GM12801 (cell line): ENCODE data around the gene TLE4.

Source experiments
- TF ChIP-seq, protein P1 (sequence below): IDR thresholded peaks from one replicate; pipeline ENCODE4 v1.5.1; 2011; ENCODE audit warnings: control low read depth; ENCODE audit not compliant: insufficient read length; ENCODE audit errors: extremely low read depth

Gene TLE4

DNA sequence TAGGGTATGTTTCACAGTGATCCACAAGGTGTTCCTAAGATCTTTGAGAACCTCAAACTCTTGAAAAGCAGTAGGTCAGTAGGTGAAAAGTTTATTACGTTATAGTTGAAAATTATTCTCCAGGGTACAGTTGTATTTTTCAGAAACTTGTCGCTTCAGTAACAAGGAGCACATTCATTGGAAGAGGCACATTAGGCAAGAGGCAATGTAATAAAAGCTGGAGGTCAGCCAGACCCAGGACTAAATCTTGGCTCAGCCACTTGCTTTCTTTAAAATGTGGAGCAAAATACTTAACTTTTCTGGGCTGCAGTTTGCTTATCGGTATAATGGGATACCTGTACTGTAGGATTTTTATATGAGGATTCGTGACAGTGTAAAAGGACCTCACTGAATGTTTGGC, 45.6 kb downstream of the TLE4 start:
- TF ChIP-seq, protein P1, sequence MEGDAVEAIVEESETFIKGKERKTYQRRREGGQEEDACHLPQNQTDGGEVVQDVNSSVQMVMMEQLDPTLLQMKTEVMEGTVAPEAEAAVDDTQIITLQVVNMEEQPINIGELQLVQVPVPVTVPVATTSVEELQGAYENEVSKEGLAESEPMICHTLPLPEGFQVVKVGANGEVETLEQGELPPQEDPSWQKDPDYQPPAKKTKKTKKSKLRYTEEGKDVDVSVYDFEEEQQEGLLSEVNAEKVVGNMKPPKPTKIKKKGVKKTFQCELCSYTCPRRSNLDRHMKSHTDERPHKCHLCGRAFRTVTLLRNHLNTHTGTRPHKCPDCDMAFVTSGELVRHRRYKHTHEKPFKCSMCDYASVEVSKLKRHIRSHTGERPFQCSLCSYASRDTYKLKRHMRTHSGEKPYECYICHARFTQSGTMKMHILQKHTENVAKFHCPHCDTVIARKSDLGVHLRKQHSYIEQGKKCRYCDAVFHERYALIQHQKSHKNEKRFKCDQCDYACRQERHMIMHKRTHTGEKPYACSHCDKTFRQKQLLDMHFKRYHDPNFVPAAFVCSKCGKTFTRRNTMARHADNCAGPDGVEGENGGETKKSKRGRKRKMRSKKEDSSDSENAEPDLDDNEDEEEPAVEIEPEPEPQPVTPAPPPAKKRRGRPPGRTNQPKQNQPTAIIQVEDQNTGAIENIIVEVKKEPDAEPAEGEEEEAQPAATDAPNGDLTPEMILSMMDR = no peak

DNA sequence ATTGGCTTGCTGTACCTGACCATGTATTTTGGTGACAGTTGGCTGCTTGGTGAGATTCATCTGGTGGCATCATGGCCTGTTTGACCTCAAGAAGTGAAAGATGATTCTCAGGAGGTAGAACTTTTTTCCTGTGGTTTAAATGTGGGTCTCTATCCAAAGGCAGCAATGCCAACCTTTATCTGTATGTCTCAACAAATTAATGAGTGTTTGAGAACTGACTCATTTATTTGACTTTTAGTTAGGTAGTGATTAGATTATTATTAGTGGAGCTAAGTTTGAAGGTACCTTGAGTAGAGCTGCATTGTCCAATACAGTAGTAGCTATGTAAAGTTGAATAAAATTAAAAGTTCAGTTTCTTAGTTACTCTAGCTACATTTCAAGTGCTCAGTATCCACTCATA, 48.2 kb downstream of the TLE4 start:
- TF ChIP-seq, protein P1 = no peak

DNA sequence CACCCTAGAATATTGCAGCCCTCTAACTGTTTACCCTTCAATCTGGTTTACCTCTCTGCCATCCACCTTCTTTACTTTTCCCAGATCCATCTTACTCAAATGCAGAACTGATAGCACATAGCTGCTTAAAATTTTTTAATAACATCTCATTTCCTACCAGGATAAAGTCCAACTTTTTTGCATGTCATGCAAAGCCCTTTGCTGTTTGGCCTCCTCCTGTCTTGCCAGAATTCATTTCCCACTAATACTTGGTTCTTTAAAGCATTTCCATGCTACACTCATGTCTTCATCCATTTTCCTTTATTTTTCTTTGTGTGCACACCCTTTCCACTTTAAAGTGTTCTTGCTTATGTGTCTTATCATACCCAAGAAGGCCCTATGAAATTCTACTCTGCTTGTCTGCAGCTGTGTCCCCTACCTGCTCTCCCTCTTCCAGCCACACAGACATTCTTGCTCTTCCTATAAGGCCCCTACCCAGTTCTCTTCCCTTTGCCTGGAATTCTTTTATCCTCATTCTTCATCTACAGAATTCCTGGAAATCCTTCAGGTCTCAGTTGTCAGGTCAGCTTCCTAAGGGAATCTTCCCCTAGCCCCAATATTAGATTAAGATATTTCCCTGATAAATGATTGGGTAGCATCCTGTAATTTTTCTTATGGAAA, 50.3 kb downstream of the TLE4 start:
- TF ChIP-seq, protein P1 = no peak

DNA sequence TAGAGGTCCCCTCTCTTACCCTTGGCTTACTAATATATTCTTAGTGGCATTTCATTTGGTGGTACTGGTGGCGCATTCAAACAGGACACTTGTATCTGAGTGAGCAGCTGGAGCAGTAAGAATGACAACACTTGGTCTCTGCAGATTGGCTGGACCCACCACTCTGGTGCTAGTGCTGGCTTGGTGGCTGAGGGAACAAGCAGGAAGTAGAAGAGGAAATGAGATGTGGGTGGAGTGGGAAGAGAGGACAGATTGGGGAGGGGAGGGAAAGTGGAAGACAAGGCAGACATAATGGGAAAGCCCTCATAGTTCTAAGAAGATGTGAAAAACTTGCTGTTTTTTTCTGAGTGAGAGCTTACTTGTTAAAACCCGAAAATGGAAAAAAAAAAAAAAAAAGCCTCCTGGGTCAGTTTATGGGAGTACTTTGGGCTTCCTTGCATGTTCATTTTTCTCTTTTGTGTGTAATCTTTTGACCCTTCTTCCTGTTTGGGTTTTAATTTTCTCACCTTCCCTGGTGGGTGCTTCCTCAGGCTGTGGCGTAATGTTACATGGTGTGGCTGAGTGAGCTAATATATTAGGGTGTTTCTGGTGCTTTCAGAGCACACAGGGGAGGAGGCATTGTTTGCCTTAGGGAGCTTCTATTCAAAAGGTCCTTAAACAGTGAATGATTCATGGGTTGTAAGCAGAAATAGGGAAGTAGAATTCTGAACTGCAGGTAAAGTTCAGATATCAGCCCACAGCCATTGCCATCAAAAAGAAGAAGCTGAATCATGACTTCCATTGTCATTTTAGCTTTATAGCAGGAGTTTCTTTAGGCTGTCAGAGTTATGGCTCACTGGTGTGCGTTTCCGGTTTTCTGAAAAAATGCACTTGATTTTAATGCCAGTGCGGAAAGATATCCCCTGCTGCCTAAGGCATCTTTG, 52.3 kb downstream of the TLE4 start:
- TF ChIP-seq, protein P1 = no peak

DNA sequence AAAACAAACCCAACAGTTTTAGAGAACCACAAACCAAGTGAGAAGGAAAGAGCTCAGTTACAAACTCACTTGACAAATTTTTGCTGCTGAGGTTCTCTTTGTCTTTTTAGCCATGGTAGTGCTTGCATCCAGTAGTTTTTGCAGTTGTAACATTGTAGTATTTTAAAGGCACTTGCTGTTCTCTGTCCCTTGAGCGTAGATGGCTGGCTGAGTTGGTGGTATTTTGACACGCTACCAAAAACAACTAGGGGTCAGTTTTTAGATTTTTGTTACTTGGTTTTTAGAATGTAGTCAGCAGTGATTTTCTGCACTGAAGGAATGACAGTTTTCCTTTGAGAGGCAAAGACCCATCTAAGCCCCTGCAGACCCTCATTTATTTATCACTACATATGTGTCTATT, 58.0 kb downstream of the TLE4 start:
- TF ChIP-seq, protein P1 = no peak

DNA sequence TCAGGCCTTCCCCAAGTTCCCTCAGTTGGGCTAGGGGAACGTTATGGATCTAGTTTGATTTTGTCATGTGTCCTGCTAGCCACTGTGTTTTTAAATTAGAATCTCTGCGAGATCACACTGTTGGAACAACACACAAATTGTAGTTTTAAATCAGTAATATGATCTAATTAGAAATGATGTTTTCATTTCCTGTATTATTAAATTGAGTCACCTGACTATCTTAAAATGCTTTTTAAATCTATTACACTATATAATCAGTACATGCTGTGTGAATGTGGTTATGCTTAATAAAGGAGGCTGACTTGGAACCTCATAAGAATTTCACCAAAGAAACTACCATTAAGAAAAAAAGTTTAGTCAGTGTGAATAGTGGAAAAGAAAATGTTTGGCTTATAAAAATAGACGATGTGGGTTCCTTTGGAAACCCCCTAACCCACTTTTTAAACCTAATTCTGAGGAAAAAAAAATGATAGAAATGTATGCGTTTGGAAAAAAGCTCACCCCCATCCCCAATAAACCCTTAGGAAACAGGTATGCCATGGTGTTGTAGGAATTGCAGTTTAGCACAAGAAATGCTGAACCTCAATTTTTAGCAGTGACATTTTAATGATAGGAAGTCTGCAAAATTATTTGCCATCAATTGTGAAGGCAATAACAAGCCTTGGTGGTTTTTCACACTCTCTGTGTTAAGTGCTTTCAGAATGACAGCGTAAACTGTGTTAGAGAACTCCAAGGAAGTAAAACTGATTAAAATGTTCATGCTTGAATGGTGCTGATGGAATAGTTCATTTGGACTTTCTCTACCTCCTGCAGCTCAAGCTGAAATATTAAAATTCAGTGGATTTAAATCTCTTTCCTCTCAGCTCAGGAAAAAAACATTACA, 59.0 kb downstream of the TLE4 start:
- TF ChIP-seq, protein P1 = no peak

DNA sequence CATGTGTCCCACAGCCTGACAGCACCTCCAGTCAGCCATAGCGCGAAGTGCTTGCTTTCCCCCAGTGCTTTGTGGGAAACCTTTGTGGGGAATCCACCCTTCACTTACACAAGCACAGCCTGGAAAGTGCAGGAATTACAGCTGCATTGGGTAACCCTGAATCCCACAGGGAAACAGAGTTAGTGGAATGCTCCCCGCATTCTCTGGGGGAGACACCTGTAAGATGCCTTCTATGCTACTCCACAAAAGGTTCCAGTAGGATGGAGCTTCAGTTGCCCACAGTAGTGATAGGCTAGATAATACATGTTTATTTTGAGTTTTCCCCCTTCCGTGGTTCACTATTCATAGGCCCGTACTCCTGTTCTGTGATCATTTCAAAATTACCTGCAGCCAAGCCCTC, 60.3 kb downstream of the TLE4 start:
- TF ChIP-seq, protein P1 = no peak
